Neural cell (in vitro differentiated cells): ENCODE measurements around the gene IMPG2.

Experiments used
- EP300 ChIP-seq: fragments of 450-650 bp; conservative IDR thresholded peaks from 2 replicates; pipeline ENCODE4 v1.6.1; 2014; ENCODE audit warnings: antibody characterized with exemption, mild to moderate bottlenecking, moderate library complexity; ENCODE audit not compliant: poor library complexity, severe bottlenecking
- POLR2AphosphoS5 ChIP-seq: IDR thresholded peaks from 2 replicates; pipeline ENCODE4 v1.6.1; 2012
- TAF1 ChIP-seq: IDR thresholded peaks from 2 replicates; pipeline ENCODE4 v1.6.1; 2012; ENCODE audit warnings: low read depth
- TF ChIP-seq, protein P1 (sequence below): fragments of 450-650 bp; IDR thresholded peaks from 2 replicates; pipeline ENCODE4 v1.5.1; 2014; ENCODE audit warnings: antibody characterized with exemption, mild to moderate bottlenecking, moderate library complexity; ENCODE audit not compliant: poor library complexity, severe bottlenecking

DNA sequence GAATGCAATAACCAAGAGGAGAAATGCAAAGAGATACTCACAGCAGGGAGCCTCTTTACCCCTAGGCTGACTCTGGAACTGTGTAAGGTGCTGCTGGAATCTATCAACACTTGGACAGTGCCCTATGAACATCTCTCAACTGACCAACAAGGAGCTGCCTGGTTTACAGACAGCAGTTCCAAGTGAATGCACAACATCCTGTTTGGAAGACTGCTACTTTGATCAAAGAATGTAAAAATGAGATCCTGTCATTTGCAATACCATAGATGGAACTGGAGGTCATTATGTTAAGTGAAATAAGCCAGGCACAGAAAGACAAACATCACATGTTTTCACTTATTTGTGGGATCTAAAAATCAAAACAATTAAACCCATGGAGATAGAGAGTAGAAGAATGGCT lies 136.3 kb downstream of the IMPG2 start:
- TF ChIP-seq, protein P1, sequence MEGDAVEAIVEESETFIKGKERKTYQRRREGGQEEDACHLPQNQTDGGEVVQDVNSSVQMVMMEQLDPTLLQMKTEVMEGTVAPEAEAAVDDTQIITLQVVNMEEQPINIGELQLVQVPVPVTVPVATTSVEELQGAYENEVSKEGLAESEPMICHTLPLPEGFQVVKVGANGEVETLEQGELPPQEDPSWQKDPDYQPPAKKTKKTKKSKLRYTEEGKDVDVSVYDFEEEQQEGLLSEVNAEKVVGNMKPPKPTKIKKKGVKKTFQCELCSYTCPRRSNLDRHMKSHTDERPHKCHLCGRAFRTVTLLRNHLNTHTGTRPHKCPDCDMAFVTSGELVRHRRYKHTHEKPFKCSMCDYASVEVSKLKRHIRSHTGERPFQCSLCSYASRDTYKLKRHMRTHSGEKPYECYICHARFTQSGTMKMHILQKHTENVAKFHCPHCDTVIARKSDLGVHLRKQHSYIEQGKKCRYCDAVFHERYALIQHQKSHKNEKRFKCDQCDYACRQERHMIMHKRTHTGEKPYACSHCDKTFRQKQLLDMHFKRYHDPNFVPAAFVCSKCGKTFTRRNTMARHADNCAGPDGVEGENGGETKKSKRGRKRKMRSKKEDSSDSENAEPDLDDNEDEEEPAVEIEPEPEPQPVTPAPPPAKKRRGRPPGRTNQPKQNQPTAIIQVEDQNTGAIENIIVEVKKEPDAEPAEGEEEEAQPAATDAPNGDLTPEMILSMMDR, result no peak
- TF ChIP-seq TAF1, result no peak
- no peak for TF ChIP-seq POLR2AphosphoS5
- no peak for TF ChIP-seq EP300
